Measurements from ENCODE around the gene RAB3A.

The RAB3A gene, protein sequence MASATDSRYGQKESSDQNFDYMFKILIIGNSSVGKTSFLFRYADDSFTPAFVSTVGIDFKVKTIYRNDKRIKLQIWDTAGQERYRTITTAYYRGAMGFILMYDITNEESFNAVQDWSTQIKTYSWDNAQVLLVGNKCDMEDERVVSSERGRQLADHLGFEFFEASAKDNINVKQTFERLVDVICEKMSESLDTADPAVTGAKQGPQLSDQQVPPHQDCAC

DNA sequence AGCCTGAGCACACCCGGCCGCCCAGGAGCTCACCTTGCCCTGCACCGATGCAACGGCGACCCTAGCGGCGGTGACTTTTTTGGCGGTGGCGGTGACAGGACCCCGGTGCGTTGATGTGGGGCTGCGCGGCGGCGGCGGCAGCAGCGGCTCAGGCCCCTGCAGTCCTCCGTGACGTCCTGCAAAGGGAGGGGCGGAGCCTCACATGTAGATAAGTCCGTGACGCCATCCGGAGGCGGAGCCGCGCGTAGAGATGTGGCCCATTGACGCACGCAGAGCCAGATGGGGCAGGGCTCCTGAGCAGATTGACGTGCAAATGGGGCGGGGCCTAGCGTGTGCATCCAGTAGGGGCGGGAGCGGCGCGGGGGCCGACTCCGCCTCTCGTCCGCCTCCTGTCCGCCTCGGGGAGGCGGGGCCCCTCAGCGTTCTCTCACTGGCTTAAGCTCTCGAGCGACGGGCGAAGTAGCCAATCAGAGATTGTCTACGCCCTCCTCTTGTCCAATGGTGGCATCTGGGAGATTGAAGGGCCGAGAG, at the start of gene RAB3A:
Gene RAB3A, minus strand, starts transcription at position 180 of the 531 bp plus-strand sequence. CDS start 1,302 bp downstream, outside the sequence.
- Histone ChIP-seq H3K27me3 (replicated peaks) (no peaks in the 10 kb centered on the region), H3K4me3 (ENCODE audit: low read depth, low read length) (peak within 1 kb of the TSS; percentile 79), H3K36me3 (replicated peaks) (no peaks in the 10 kb centered on the region), H3K27ac (peak within 1 kb of the TSS; percentile 98)
- peak; percentile 100 for DNase-seq
- TF ChIP-seq, protein P1, sequence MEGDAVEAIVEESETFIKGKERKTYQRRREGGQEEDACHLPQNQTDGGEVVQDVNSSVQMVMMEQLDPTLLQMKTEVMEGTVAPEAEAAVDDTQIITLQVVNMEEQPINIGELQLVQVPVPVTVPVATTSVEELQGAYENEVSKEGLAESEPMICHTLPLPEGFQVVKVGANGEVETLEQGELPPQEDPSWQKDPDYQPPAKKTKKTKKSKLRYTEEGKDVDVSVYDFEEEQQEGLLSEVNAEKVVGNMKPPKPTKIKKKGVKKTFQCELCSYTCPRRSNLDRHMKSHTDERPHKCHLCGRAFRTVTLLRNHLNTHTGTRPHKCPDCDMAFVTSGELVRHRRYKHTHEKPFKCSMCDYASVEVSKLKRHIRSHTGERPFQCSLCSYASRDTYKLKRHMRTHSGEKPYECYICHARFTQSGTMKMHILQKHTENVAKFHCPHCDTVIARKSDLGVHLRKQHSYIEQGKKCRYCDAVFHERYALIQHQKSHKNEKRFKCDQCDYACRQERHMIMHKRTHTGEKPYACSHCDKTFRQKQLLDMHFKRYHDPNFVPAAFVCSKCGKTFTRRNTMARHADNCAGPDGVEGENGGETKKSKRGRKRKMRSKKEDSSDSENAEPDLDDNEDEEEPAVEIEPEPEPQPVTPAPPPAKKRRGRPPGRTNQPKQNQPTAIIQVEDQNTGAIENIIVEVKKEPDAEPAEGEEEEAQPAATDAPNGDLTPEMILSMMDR (IDR thresholded peaks at IDR 0.05; ENCODE audit: low read depth, low read length, missing control alignments), result no peak
- in situ Hi-C loops (cut with HindIII; ENCODE audit: low pct_ligation_motif_present, low sequenced_read_pairs), result no loop called here

DNA sequence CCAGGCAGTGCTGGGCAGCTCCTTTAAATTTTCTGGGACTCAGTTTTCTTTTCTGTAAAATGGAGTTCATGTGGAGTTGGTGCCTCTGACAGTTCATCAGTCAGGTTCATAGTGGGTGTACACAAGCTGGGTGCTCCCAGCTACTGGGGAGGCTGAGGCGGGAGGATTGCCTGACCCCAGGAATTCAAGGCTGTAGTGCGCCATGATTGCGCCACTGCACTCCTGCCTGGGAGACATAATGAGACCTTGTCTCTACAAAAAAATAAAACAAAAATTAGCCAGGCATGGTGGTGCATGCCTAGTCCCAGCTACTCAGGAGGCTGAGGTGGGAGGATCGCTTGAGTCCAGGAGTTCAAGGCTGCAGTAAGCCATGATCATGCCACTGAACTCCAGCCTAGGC, 49.3 kb upstream of the RAB3A start:
- in situ Hi-C loops (cut with HindIII; ENCODE audit: low pct_ligation_motif_present, low sequenced_read_pairs), result no loop called here
- DNase-seq, result no peak
- TF ChIP-seq, protein P1 (IDR thresholded peaks at IDR 0.05; ENCODE audit: low read depth, low read length, missing control alignments), result no peak
- no peak overlapping the region for H3K27ac ChIP-seq
- no peaks in the 10 kb centered on the region for H3K36me3 ChIP-seq (replicated peaks)
- H3K4me3 ChIP-seq (ENCODE audit: low read depth, low read length), result no peak overlapping the region
- peaks cover 3% of the 10 kb centered on the region for H3K27me3 ChIP-seq (replicated peaks)

DNA sequence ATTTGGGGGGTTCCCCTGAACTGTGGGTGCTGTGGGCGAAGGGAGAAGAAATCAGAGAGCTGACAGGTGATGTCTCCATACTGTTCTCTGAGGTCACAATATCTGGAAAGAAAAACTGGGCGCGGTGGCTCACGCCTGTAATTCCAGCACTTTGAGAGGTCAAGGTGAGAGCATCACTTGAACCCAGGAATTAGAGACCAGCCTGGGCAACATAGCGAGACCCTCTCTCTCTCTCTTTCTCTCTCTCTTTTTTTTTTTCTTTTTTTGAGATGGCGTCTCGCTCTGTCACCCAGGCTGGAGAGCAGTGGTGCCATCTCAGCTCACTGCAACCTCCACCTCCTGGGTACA, 48.5 kb upstream of the RAB3A start:
- no peak overlapping the region for H3K4me3 ChIP-seq (ENCODE audit: low read depth, low read length)
- no peaks in the 10 kb centered on the region for H3K36me3 ChIP-seq (replicated peaks)
- in situ Hi-C loops (cut with HindIII; ENCODE audit: low pct_ligation_motif_present, low sequenced_read_pairs), result no loop called here
- H3K27ac ChIP-seq, result no peak overlapping the region
- DNase-seq, result no peak
- TF ChIP-seq, protein P1 (IDR thresholded peaks at IDR 0.05; ENCODE audit: low read depth, low read length, missing control alignments), result no peak
- peaks cover 3% of the 10 kb centered on the region for H3K27me3 ChIP-seq (replicated peaks)

DNA sequence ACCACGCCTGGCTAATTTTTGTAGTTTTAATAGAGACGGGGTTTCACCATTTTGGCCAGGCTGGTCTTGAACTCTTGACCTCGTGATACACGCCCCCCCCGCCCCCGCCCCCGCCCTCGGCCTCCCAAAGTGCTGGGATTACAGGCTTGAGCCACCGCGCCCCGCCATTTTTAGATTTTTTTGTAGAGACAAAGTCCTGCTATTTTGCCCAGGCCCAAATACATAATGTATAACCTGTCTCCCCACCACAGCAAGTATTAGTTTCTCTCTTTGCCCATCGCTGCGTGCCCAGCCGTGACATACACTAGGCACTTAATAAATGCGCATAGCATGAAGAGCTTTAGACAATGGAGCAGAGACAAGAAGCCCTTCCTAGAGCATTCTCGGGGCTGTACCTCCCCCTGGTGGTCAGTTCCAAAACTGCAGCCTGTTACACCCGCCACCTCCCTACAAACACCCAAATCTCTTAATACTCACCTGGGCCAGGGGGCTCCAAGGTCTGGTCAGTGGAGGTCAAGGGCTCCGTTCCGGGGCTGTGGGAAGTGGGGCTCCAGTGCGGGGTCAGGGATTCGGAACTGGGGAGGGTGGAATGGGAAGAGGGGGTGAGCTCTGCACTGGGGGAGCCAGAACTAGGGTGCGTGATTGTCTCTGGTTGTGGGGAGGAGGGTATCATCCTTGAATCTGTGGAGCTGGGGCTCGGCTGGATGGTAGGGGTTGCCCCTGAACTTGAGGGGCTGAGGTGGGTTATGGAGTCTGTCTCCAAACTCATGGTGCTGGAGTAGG, 47.9 kb upstream of the RAB3A start:
- no peak overlapping the region for H3K27ac ChIP-seq
- H3K36me3 ChIP-seq (replicated peaks), result no peaks in the 10 kb centered on the region
- no peak overlapping the region for H3K4me3 ChIP-seq (ENCODE audit: low read depth, low read length)
- peaks cover 3% of the 10 kb centered on the region for H3K27me3 ChIP-seq (replicated peaks)
- DNase-seq, result peak; percentile 43
- in situ Hi-C loops (cut with HindIII; ENCODE audit: low pct_ligation_motif_present, low sequenced_read_pairs), result no loop called here
- TF ChIP-seq, protein P1 (IDR thresholded peaks at IDR 0.05; ENCODE audit: low read depth, low read length, missing control alignments), result peak; percentile 94

DNA sequence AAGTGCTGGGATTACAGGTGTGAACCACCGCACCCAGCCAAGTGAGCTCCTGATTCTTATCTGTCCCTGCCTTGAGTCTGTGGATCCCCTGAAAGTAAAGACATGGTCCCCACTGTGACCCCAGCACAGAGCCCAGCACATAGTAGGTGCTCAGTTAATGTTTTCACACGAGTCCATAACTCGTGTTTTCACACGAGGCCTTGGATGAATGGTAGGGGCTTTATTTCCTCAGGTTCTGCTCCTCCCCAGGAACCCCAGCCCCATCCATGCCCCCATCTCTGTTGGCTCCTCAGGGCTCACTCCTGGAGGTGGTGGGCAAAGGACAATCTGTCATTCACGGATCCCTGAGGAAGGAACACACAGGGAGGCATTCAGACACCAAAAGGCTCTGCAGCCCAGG, 46.0 kb upstream of the RAB3A start:
- H3K27me3 ChIP-seq (replicated peaks), result no peaks in the 10 kb centered on the region
- H3K4me3 ChIP-seq (ENCODE audit: low read depth, low read length), result no peak overlapping the region
- TF ChIP-seq, protein P1 (IDR thresholded peaks at IDR 0.05; ENCODE audit: low read depth, low read length, missing control alignments), result no peak
- H3K27ac ChIP-seq, result no peak overlapping the region
- no peaks in the 10 kb centered on the region for H3K36me3 ChIP-seq (replicated peaks)
- in situ Hi-C loops (cut with HindIII; ENCODE audit: low pct_ligation_motif_present, low sequenced_read_pairs), result no loop called here
- DNase-seq, result no peak
